HAP-1 (cell line): Measurements from ENCODE around the gene MRPS26.

Experiments
- DNase-seq, 2 experiments: peaks; one replicate each; pipeline ENCODE4 v3.0.0-alpha.2; 2016 to 2020; ENCODE audit warnings: low spot score in 2 of 2
- H3K27me3 ChIP-seq: fragments of 250-450 bp; sonication (Bioruptor Pico); 2 replicates; pipeline ENCODE4 v1.5.1; 2020; ENCODE audit warnings: low read depth, mild to moderate bottlenecking, moderate library complexity
- H3K36me3 ChIP-seq: fragments of 250-450 bp; sonication (Bioruptor Pico); replicated peaks from 2 replicates; pipeline ENCODE4 v1.5.1; 2020; ENCODE audit warnings: mild to moderate bottlenecking
- H3K4me1 ChIP-seq: fragments of 250-450 bp; sonication (Bioruptor Pico); 2 replicates; pipeline ENCODE4 v1.5.1; 2020; ENCODE audit warnings: mild to moderate bottlenecking
- H3K4me3 ChIP-seq: fragments of 250-450 bp; sonication (Bioruptor Pico); 2 replicates; pipeline ENCODE4 v1.5.1; 2020; ENCODE audit warnings: mild to moderate bottlenecking, moderate library complexity
- H3K9me3 ChIP-seq: fragments of 250-450 bp; sonication (Bioruptor Pico); 2 replicates; pipeline ENCODE4 v1.5.1; 2020; ENCODE audit warnings: mild to moderate bottlenecking, moderate library complexity
- in situ Hi-C: fragments of 300-500 bp; cut with MboI; formaldehyde crosslinking; loops from 3 replicates; pipeline ENCODE4 v1.14.3; 2020; ENCODE audit warnings: low sequenced_read_pairs, inconsistent platforms, mixed read lengths

The MRPS26 gene

DNA sequence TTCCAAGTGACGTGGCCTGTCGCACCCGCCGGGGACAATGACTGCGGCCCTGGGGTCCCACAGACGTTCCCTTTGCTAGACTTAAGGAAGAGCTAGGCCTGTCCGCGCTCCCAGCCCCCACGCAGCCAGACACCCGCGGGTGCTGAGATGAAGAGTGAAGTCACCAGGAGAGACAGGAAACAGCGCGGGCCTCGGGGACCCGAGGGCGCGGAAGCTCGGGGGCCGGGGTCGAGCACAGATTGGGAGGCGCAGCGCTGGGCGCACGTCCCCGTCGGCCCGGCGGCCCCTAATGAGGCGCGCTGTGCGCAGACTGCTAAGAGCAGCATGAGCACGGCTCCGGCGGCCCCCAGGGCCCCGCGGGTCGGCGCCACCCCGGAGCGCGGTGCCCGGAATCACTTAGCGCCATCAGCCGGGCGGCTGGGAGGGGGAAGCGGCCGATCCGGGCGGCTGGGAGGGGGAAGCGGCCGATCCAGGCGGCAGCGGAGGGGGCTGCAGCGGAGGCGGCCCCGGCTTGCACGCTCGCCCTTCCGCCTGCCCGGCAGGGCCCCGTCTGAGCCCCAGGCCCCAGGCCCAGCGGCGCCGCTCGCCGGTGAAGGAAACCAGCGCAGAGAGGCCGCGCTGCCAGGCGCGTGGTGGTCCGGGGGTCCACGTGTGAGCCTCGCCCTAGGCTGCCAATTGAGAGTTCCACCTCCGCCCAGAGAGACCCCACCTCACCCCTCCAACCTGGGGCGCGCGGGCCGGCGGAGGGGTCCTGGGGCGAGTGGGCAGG, 46.9 kb downstream of the MRPS26 start:
- H3K36me3 ChIP-seq = no peaks in the 10 kb centered on the region
- H3K4me3 ChIP-seq = no peak overlapping the region
- H3K4me1 ChIP-seq = no peaks in the 10 kb centered on the region
- DNase-seq = no peak
- in situ Hi-C loops = no loop called here
- no peaks in the 10 kb centered on the region for H3K27me3 ChIP-seq
- H3K9me3 ChIP-seq = no peaks in the 10 kb centered on the region

DNA sequence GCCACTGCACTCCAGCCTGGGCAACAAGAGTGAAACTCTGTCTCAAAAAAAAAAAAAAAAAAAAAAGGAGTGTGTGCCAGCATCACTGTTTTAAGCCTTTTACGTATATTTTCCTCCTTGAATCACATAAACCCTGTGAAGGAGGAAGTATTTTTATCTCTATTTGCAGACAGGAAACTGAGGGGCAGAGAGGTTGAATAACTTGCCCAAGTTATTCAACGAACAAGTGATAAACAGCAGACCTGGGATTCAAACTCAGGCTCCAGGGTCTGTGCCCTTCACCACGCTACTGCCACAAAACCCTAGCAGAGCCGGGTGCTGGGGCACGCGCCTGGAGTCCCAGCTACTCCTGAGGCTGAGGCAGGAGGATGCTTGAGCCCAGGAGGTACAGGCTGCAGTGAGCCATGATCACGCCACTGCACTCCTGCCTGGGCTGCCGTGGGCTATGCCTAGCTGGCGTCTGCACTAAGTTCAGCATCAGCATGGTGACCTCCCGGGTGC, 48.1 kb downstream of the MRPS26 start:
- no peaks in the 10 kb centered on the region for H3K4me1 ChIP-seq
- no peak for DNase-seq
- H3K36me3 ChIP-seq = no peaks in the 10 kb centered on the region
- in situ Hi-C loops = no loop called here
- H3K27me3 ChIP-seq = no peaks in the 10 kb centered on the region
- no peak overlapping the region for H3K4me3 ChIP-seq
- H3K9me3 ChIP-seq = no peaks in the 10 kb centered on the region

DNA sequence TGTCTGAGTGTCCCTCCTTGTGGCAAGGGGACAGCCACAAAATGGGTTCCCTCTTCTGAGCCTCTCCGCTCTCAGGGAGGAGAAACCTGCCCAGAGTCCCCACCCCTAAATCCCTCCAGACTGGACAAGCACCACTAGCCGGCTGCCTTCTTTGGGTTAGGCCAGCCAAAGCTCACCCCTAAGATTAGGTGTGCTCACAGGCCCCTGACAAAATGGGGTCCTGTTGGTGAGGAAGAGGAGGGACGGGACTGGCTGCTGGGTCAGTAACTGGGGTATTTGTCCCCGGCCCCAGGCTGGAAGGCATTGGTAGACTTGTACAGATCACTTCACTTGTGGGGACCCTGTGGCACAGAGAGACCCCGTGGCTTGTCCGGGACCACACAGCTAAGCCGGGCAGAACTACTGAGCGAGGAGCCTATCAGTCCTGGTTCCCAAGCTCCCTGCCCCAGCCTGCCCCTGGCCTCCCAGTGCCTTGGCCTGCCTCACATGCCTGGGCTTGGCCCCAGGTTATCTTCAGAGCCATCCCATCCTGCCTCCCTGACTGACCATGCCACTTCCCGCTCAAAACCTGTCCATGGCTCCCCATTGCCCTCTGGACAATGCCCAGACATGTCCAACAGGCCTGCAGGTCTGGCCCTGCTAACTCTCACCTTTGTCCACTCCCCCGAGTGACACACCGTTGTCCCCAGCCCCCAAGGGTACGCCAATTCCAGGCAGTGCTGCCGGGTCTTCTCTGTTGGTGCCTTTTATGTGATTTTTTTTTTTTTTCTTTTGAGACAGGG, 49.2 kb downstream of the MRPS26 start:
- no peaks in the 10 kb centered on the region for H3K4me1 ChIP-seq

More for the DNA sequence above, 49.2 kb downstream of the MRPS26 start:
- no peak overlapping the region for H3K4me3 ChIP-seq
- no peaks in the 10 kb centered on the region for H3K9me3 ChIP-seq
- DNase-seq = no peak
- no peaks in the 10 kb centered on the region for H3K27me3 ChIP-seq
- in situ Hi-C loops = no loop called here
- no peaks in the 10 kb centered on the region for H3K36me3 ChIP-seq
